Transverse colon (tissue), 4 donors: Measurements from ENCODE around the gene CARHSP1. TPM values are rescaled to one million over a fixed set of nuclear protein-coding genes. Genes with fewer than 3 reads are reported as not detected.
A peak's percentile ranks its signal among the peaks of the same experiment; 100 is the strongest.

ENCODE experiments used
- DNase-seq: peaks from one replicate; pipeline ENCODE4 v3.0.0-alpha.2; 2019
- H3K27ac ChIP-seq, 4 donors: fragments of 200-600 bp; sonication (generic); 2 replicates each; pipeline ENCODE4 v1.5.1; 2016 to 2018; ENCODE audit warnings: inconsistent platforms in 4 of 4
- H3K27me3 ChIP-seq: fragments of 200-600 bp; sonication (generic); 2 replicates; pipeline ENCODE4 v1.5.1; 2017; ENCODE audit warnings: inconsistent platforms
- H3K36me3 ChIP-seq, 4 donors: fragments of 200-600 bp; sonication (generic); 2 replicates each; pipeline ENCODE4 v1.5.1; 2017 to 2019; ENCODE audit warnings: inconsistent platforms in 4 of 4
- H3K4me1 ChIP-seq, 4 donors: fragments of 200-600 bp; sonication (generic); 2 replicates each; pipeline ENCODE4 v1.5.1; 2017 to 2020; ENCODE audit warnings: inconsistent platforms in 4 of 4
- H3K4me3 ChIP-seq, 4 donors: fragments of 200-600 bp; sonication (generic); 1 replicate in 1 of 4; 2 replicates in 3 of 4; pipeline versions ENCODE4 v1.5.1 to v1.6.1; 2017 to 2019; ENCODE audit warnings: inconsistent platforms in 4 of 4
- H3K9me3 ChIP-seq, 2 donors: fragments of 200-600 bp; sonication (generic); 2 replicates each; pipeline ENCODE4 v1.5.1; 2017 to 2019; ENCODE audit warnings: inconsistent platforms in 2 of 2
- CTCF ChIP-seq, 5 experiments: fragments of 200-600 bp in 3 of 5; fragments of 450-650 bp in 2 of 5; sonication (generic) in 3 of 5; IDR thresholded peaks; 1 replicate in 2 of 5; 2 replicates in 3 of 5; pipeline ENCODE4 v1.5.1; 2016 to 2017; ENCODE audit warnings: antibody characterized with exemption in 5 of 5, inconsistent platforms in 3 of 5, mild to moderate bottlenecking in 2 of 5, moderate library complexity in 1 of 5
- EP300 ChIP-seq: sonication (generic); formaldehyde crosslinking; IDR thresholded peaks from one replicate; pipeline ENCODE4 v1.6.1; 2017; ENCODE audit warnings: antibody characterized with exemption, low read depth
- POLR2A ChIP-seq: fragments of 450-650 bp; IDR thresholded peaks from one replicate; pipeline ENCODE4 v1.6.1; 2016; ENCODE audit warnings: antibody characterized with exemption, mild to moderate bottlenecking, moderate library complexity
- POLR2AphosphoS5 ChIP-seq, 3 donors: sonication (generic); formaldehyde crosslinking; IDR thresholded peaks; one replicate each; pipeline ENCODE4 v1.6.1; 2016; ENCODE audit warnings: antibody characterized with exemption in 3 of 3
- WGBS, 2 donors: methylation state at CpG; one replicate each; pipeline ENCODE4 v1.1.5; 2018; ENCODE audit warnings: low coverage in 1 of 2; 5-methylcytosine and 5-hydroxymethylcytosine counted together
- in situ Hi-C, 4 donors: fragments of 200-750 bp; cut with MboI; loops; one replicate each; pipeline versions ENCODE4 v1.15.0 to v1.15.1; 2017; ENCODE audit warnings: low sequenced_read_pairs in 3 of 4, low pct_ligation_motif_present in 1 of 4, low pct_unique_long_range_greater_than_20kb in 1 of 4
- intact Hi-C: fragments of 100-400 bp; cut with DNase I; formaldehyde crosslinking; loops from one replicate; pipeline ENCODE4 v1.15.1; 2023; ENCODE audit warnings: low total_unique reads
- total RNA-seq, 4 donors: library from RNA; depleted of rRNA; stranded (reverse); fragments of >200 nt; gene quantifications; one replicate each; pipeline ENCODE4 v1.1.0, GENCODE V29; 2016

CARHSP1 gene
- total RNA-seq, 4 donors from 2014 or later: 11.6 to 61.7 (median 39.6) TPM

- in situ Hi-C loops: loop anchor here (10.0 to 25.0 kb wide), 3 partner anchors 222 to 250 kb away; partner anchors contain the start of gene ABAT (in 1 of the 4)
- no peak overlapping the region for H3K27ac ChIP-seq
- no peak overlapping the region for H3K4me3 ChIP-seq
- WGBS, 2 donors: 50 to 56% methylated on average over 12 to 19 of the region's 19 CpGs
- intact Hi-C loops: no loop called here
- TF ChIP-seq POLR2AphosphoS5 (IDR thresholded peaks at IDR 0.05) (no peak), EP300 (no peak), CTCF (IDR thresholded peaks at IDR 0.05) (no peak), POLR2A (no peak)
- DNase-seq: no peak
- no peaks in the 10 kb centered on the region for H3K27me3 ChIP-seq
- H3K4me1 ChIP-seq: peaks cover 11 to 31% (median 29%) of the 10 kb centered on the region in 4 donors
- H3K36me3 ChIP-seq: peaks cover 0 to 9% (median 3%) of the 10 kb centered on the region in 4 donors
- H3K9me3 ChIP-seq: no peaks in the 10 kb centered on the region
These were observed 18.0 kb upstream of the CARHSP1 start for GRCh38 chr16:8886593-8887430.

GRCh38 chr16:8885674-8886592 is 17.1 kb upstream of the CARHSP1 start:
- intact Hi-C loops: no loop called here
- H3K27ac ChIP-seq: no peak overlapping the region
- peaks cover 11 to 31% (median 29%) of the 10 kb centered on the region in 4 donors for H3K4me1 ChIP-seq
- no peak for TF ChIP-seq CTCF (IDR thresholded peaks at IDR 0.05)
- no peak for TF ChIP-seq EP300
- TF ChIP-seq POLR2AphosphoS5 (IDR thresholded peaks at IDR 0.05): no peak
- no peak for TF ChIP-seq POLR2A
- WGBS, 2 donors: 16% methylated on average over 20 of the region's 20 CpGs; no CpG with 5 or more reads in 1 of the 2 donors
- peak; percentile 50 for DNase-seq
- H3K4me3 ChIP-seq: no peak overlapping the region
- H3K27me3 ChIP-seq: no peaks in the 10 kb centered on the region
- in situ Hi-C loops: loop anchor here (10.0 to 25.0 kb wide), 3 partner anchors 221 to 251 kb away; partner anchors contain the start of gene ABAT (in 1 of the 4)
- H3K9me3 ChIP-seq: no peaks in the 10 kb centered on the region
- H3K36me3 ChIP-seq: peaks cover 0 to under 1% (median 0%) of the 10 kb centered on the region in 4 donors

- H3K4me3 ChIP-seq: no peak overlapping the region
- in situ Hi-C loops: loop anchor here (5.0 to 25.0 kb wide), 4 partner anchors 218 to 316 kb away; partner anchors contain the start of gene ABAT (in 1 of the 4)
- H3K36me3 ChIP-seq: no peaks in the 10 kb centered on the region
- WGBS, 2 donors: 88 to 93% methylated on average over 1 to 17 of the region's 17 CpGs
- peaks cover 11 to 42% (median 34%) of the 10 kb centered on the region in 4 donors for H3K4me1 ChIP-seq
- no peaks in the 10 kb centered on the region for H3K27me3 ChIP-seq
- no peaks in the 10 kb centered on the region for H3K9me3 ChIP-seq
- intact Hi-C loops: loop anchor here (5.0 kb wide), 2 partner anchors 216 to 316 kb away; no protein-coding TSS in a partner anchor
- DNase-seq: no peak
- no peak for TF ChIP-seq POLR2AphosphoS5 (IDR thresholded peaks at IDR 0.05)
- no peak for TF ChIP-seq POLR2A
- TF ChIP-seq EP300: no peak
- no peak for TF ChIP-seq CTCF (IDR thresholded peaks at IDR 0.05)
- H3K27ac ChIP-seq: no peak overlapping the region
These were observed 14.0 kb upstream of the CARHSP1 start for GRCh38 chr16:8882725-8883377.
